OCI-LY1 (cell line): ENCODE measurements around the gene HSPA4.
A peak's percentile ranks its signal among the peaks of the same experiment; 100 is the strongest.

ENCODE experiments used
- H2AFZ ChIP-seq: fragments of 200-600 bp; sonication (generic), shearing (Covaris generic); 2 replicates; pipeline ENCODE4 v1.6.0; 2014; ENCODE audit warnings: antibody characterized with exemption, mild to moderate bottlenecking, low read length
- H3F3A ChIP-seq: fragments of 200-600 bp; sonication (generic), shearing (Covaris generic); 2 replicates; pipeline ENCODE4 v1.6.0; 2014; ENCODE audit warnings: mild to moderate bottlenecking, antibody characterized with exemption, low read length, moderate library complexity; ENCODE audit not compliant: insufficient read depth
- H3K27ac ChIP-seq: fragments of 200-600 bp; sonication (generic); 2 replicates; pipeline ENCODE4 v1.5.1; 2014; ENCODE audit warnings: low read length, mixed run types, mild to moderate bottlenecking, low read depth; ENCODE audit not compliant: poor library complexity, severe bottlenecking
- H3K27me3 ChIP-seq: fragments of 200-600 bp; sonication (generic); 2 replicates; pipeline ENCODE4 v1.6.0; 2014; ENCODE audit warnings: antibody characterized with exemption, mild to moderate bottlenecking, low read length, moderate library complexity; ENCODE audit not compliant: insufficient read depth
- H3K36me3 ChIP-seq: fragments of 200-600 bp; sonication (generic); 2 replicates; pipeline ENCODE4 v1.6.1; 2014; ENCODE audit warnings: mild to moderate bottlenecking, antibody characterized with exemption, low read length, moderate library complexity, mixed read lengths; ENCODE audit not compliant: insufficient read depth
- H3K4me1 ChIP-seq: fragments of 200-600 bp; sonication (generic); 2 replicates; pipeline ENCODE4 v1.5.1; 2014; ENCODE audit warnings: mild to moderate bottlenecking, low read length, moderate library complexity; ENCODE audit not compliant: insufficient read depth, severe bottlenecking
- H3K4me2 ChIP-seq: fragments of 200-600 bp; sonication (generic), shearing (Covaris generic); 2 replicates; pipeline ENCODE4 v1.6.1; 2014; ENCODE audit warnings: low read length
- H3K4me3 ChIP-seq: fragments of 200-600 bp; sonication (generic); 2 replicates; pipeline ENCODE4 v1.5.1; 2014; ENCODE audit warnings: low read length, low read depth, mild to moderate bottlenecking, mixed read lengths; ENCODE audit not compliant: poor library complexity, severe bottlenecking
- H3K79me2 ChIP-seq: fragments of 200-600 bp; shearing (Covaris generic); 2 replicates; pipeline ENCODE4 v1.6.1; 2016; ENCODE audit warnings: mixed run types, low read length, mixed read lengths; ENCODE audit not compliant: insufficient read depth
- H3K9ac ChIP-seq: fragments of 200-600 bp; sonication (generic), shearing (Covaris generic); 2 replicates; pipeline ENCODE4 v1.6.1; 2014; ENCODE audit warnings: mild to moderate bottlenecking, low read length, mixed read lengths
- H3K9me2 ChIP-seq: fragments of 200-600 bp; sonication (generic), shearing (Covaris generic); 2 replicates; pipeline ENCODE4 v1.6.1; 2014; ENCODE audit warnings: low read depth, mild to moderate bottlenecking, low read length, mixed read lengths
- H3K9me3 ChIP-seq: fragments of 200-600 bp; shearing (Covaris generic); 2 replicates; pipeline ENCODE4 v1.6.1; 2014; ENCODE audit warnings: low read length, mixed read lengths
- H4K20me1 ChIP-seq: fragments of 200-600 bp; sonication (generic), shearing (Covaris generic); 2 replicates; pipeline ENCODE4 v1.6.0; 2016; ENCODE audit warnings: mild to moderate bottlenecking, low read length; ENCODE audit not compliant: insufficient read depth
- EZH2 ChIP-seq: fragments of 200-600 bp; sonication (generic), shearing (Covaris generic); IDR thresholded peaks from 2 replicates; pipeline ENCODE4 v1.8.0; 2017; ENCODE audit warnings: borderline replicate concordance, mixed run types, mild to moderate bottlenecking, antibody characterized with exemption, low read length, moderate library complexity, mixed read lengths
- TF ChIP-seq, protein P1 (sequence below): fragments of 200-600 bp; sonication (generic), shearing (Covaris generic); IDR thresholded peaks from 2 replicates; pipeline ENCODE4 v1.5.1; 2017; ENCODE audit warnings: mild to moderate bottlenecking, antibody characterized with exemption, low read length, moderate library complexity, mixed read lengths

HSPA4 gene

GRCh38 chr5:133088064-133088463 lies 36.3 kb downstream of the HSPA4 start:
- no peak overlapping the region for H3K27ac ChIP-seq
- peaks cover 95% of the 10 kb centered on the region for H3K36me3 ChIP-seq
- no peaks in the 10 kb centered on the region for H3F3A ChIP-seq
- 0 out of 2 replicates have a peak, but pooled peaks cover 11% of the 10 kb centered on the region for H3K79me2 ChIP-seq
- TF ChIP-seq, protein P1, sequence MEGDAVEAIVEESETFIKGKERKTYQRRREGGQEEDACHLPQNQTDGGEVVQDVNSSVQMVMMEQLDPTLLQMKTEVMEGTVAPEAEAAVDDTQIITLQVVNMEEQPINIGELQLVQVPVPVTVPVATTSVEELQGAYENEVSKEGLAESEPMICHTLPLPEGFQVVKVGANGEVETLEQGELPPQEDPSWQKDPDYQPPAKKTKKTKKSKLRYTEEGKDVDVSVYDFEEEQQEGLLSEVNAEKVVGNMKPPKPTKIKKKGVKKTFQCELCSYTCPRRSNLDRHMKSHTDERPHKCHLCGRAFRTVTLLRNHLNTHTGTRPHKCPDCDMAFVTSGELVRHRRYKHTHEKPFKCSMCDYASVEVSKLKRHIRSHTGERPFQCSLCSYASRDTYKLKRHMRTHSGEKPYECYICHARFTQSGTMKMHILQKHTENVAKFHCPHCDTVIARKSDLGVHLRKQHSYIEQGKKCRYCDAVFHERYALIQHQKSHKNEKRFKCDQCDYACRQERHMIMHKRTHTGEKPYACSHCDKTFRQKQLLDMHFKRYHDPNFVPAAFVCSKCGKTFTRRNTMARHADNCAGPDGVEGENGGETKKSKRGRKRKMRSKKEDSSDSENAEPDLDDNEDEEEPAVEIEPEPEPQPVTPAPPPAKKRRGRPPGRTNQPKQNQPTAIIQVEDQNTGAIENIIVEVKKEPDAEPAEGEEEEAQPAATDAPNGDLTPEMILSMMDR = no peak
- TF ChIP-seq EZH2 = no peak
- 0 out of 2 replicates have a peak, but pooled peaks cover 2% of the 10 kb centered on the region for H4K20me1 ChIP-seq
- H3K4me3 ChIP-seq = no peak overlapping the region
- no peaks in the 10 kb centered on the region for H3K4me1 ChIP-seq
- H3K27me3 ChIP-seq = no peaks in the 10 kb centered on the region
- H3K9ac ChIP-seq = no peak overlapping the region
- no peak overlapping the region for H3K4me2 ChIP-seq
- no peaks in the 10 kb centered on the region for H3K9me3 ChIP-seq
- no peaks in the 10 kb centered on the region for H3K9me2 ChIP-seq
- H2AFZ ChIP-seq = no peak overlapping the region

- no peak overlapping the region for H3K27ac ChIP-seq
- H3K36me3 ChIP-seq = peaks cover 96% of the 10 kb centered on the region
- H3K9me3 ChIP-seq = no peaks in the 10 kb centered on the region
- H3F3A ChIP-seq = no peaks in the 10 kb centered on the region
- H2AFZ ChIP-seq = no peak overlapping the region
- no peaks in the 10 kb centered on the region for H3K4me1 ChIP-seq
- TF ChIP-seq EZH2 = no peak
- TF ChIP-seq, protein P1 = no peak
- no peaks in the 10 kb centered on the region for H3K9me2 ChIP-seq
- H4K20me1 ChIP-seq = 0 out of 2 replicates have a peak, but pooled peaks cover 2% of the 10 kb centered on the region
- no peaks in the 10 kb centered on the region for H3K27me3 ChIP-seq
- no peak overlapping the region for H3K4me2 ChIP-seq
- 0 out of 2 replicates have a peak, but pooled peaks cover 5% of the 10 kb centered on the region for H3K79me2 ChIP-seq
- no peak overlapping the region for H3K4me3 ChIP-seq
- no peak overlapping the region for H3K9ac ChIP-seq
Measured at GRCh38 chr5:133091034-133091433, 39.2 kb downstream of the HSPA4 start.

DNA sequence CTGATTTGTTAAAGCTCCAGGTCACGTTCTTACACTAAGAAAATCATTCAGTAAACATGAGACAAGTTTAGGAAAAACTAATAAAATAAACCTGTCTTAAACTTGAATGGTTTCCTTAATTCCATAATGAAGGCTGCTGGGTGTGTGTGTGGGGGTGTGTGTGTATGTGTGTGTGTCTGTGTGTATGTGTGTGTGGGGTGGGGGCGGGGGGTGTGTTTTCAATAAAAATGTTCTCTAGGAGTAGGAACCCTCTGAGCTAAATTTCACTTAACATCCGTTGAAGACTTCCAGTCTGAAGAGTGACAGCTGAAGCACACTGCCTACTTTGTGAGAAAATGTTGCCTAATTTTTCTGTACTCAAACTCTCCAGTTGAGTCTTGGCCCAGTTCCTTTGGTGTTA lies 54.5 kb downstream of the HSPA4 start:
- H3K9me2 ChIP-seq = no peaks in the 10 kb centered on the region
- H3K79me2 ChIP-seq = no peaks in the 10 kb centered on the region
- H3K36me3 ChIP-seq = peaks cover 50% of the 10 kb centered on the region
- no peaks in the 10 kb centered on the region for H3K9me3 ChIP-seq
- H3K9ac ChIP-seq = peak overlapping the region; percentile 21; the same call in 1 of the 2 replicates
- peaks cover 51% of the 10 kb centered on the region for H3K4me1 ChIP-seq
- H3K27me3 ChIP-seq = no peaks in the 10 kb centered on the region
- H2AFZ ChIP-seq = no peak overlapping the region
- H3F3A ChIP-seq = peaks cover 10% of the 10 kb centered on the region
- no peak for TF ChIP-seq EZH2
- TF ChIP-seq, protein P1 = no peak
- H3K4me2 ChIP-seq = peak overlapping the region; percentile 34; the same call in 1 of the 2 replicates
- H4K20me1 ChIP-seq = no peaks in the 10 kb centered on the region
- H3K4me3 ChIP-seq = no peak overlapping the region
- H3K27ac ChIP-seq = peak overlapping the region; percentile 97
